Iris pigment epithelial cell (primary cell): ENCODE results near the gene ZNF613.
"Not testable (repeated sequence)": the region's sequence is repeated elsewhere in the genome, so short reads cannot be mapped to it uniquely, and the experiment has no call there.

Experiments used
- DNase-seq: peaks from one replicate; pipeline ENCODE4 v3.0.0-alpha.2; 2011; ENCODE audit warnings: low read depth

Gene ZNF613

DNA sequence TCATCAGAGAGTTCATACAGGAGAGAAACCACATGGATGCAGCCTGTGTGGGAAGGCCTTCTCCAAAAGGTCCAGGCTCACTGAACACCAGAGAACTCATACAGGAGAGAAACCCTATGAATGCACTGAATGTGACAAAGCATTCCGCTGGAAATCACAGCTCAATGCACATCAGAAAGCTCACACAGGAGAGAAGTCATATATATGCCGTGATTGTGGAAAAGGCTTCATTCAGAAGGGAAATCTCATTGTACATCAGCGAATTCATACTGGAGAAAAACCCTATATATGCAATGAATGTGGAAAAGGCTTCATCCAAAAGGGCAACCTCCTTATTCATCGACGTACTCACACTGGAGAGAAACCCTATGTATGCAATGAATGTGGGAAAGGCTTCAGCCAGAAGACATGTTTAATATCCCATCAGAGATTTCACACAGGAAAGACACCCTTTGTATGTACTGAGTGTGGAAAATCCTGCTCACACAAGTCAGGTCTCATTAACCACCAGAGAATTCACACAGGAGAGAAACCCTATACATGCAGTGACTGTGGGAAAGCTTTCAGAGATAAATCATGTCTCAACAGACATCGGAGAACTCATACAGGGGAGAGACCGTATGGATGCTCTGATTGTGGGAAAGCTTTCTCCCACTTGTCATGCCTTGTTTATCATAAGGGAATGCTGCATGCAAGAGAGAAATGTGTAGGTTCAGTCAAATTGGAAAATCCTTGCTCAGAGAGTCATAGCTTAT, 17.7 kb downstream of the ZNF613 start:
- peak; percentile 7 for DNase-seq

GRCh38 chr19:51946602-51947001, 19.3 kb downstream of the ZNF613 start:
- no peak for DNase-seq

- DNase-seq = peak; percentile 68
Measured at GRCh38 chr19:51948975-51949374, 21.7 kb downstream of the ZNF613 start.

- not testable (repeated sequence) for DNase-seq
Measured at GRCh38 chr19:51957846-51958245, 30.6 kb downstream of the ZNF613 start.

DNA sequence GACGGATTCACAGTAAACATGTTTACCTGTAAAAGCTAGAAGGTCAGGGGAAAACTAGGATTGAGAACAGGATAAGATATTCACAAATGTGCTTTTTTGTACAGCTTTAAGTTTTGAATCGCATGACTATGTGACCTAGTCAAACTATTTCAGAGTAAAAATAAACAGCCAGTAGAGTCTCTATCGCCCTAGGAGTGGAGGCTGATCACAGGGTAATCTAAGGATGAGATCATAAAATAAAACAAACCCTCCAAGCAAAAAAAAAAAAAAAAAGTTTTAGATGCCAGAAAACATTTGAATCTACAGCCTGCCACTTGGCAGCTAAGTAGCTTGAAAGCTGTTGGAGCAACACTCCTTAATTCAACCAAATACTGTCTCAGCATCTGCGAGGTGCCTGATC, 32.5 kb downstream of the ZNF613 start:
- DNase-seq = peak; percentile 61

DNA sequence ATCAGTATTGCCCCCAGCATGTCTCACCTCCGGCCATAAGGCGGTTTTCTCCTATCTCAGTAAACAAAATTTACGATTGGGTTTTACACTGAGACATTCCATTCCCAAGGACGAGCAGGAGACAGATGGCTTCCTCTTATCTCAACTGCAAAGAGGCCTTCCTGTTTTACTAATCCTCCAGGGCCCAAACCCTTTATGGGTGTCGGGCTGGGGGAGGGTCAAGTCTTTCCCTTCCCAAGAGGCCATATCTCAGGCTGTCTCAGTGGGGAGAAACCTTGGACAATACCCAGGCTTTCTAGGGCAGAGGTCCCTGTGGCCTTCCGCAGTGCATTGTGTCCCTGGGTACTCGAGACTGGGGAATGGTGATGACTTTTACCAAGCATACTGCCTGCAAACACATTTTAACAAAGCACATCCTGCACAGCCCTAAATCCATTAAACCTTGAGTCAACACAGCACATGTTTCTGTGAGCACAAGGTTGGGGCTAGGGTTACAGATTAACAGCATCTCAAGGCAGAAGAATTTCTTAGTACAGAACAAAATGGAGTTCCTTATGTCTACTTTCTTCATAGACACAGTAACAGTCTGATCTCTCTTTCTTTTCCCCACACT, 33.5 kb downstream of the ZNF613 start:
- peak; percentile 30 for DNase-seq

DNA sequence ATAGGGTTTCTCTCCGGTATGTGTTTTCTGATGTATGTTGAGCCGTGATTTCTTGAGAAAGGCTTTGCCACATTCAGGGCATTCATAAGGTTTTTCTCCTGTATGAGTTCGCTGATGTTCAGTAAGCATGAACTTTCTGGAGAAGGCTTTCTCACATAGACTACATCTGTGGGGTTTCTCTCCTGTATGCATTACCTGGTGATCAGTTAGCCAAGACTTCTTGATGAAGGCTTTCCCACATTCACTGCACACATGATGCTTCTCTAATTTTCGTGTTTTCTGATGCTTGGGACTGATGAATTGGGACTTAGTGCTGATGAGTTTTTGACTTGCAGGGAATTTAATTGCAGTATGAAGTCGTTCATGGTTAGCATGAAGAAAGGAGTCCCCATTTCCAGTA, 38.3 kb downstream of the ZNF613 start:
- DNase-seq = no peak

- no peak for DNase-seq
Measured at GRCh38 chr19:51970718-51971117, 43.4 kb downstream of the ZNF613 start.

GRCh38 chr19:51971624-51972023, 44.4 kb downstream of the ZNF613 start:
- peak; percentile 10 for DNase-seq

DNA sequence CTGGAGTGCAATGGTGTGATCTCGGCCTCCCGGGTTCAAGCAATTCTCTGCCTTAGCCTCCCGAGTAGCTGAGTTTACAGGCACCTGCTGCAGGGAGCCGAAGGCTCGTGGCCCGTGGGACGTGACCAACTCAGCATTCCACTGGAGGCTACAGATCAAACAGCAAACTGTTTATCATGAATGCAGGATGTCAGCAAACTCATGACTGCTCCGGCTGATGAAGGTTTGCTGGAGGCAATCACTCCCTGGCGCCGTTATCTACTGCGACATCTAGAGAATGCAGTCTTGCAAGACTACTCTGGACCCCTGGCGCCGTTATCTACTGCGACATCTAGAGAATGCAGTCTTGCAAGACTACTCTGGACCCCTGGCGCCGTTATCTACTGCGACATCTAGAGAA, 48.5 kb downstream of the ZNF613 start:
- DNase-seq = not testable (repeated sequence)

GRCh38 chr19:51976852-51977251, 49.6 kb downstream of the ZNF613 start:
- no peak for DNase-seq

GRCh38 chr19:51977346-51977745, 50.1 kb downstream of the ZNF613 start:
- DNase-seq = no peak

DNA sequence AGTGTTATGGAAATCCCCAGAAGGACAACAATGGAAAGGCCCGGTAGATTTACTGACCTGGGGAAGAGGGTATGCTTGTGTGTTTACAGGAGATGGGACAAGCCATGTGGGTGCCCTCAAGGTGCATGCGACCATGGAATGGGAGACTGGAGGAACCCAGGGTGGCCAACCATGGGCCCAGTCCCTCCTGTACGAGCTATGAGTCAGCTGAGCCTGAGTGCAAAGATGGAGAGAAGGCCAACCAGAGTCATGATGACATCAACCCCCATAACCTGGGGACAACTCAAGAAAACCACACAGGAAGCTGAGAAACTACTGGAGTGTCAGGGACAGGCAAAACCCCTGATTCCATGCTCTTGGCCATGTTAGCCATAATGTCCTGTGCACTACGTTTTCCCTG, 51.6 kb downstream of the ZNF613 start:
- no peak for DNase-seq

GRCh38 chr19:51980116-51980736, 53.0 kb downstream of the ZNF613 start:
- peak; percentile 82 for DNase-seq

GRCh38 chr19:51980926-51981325, 53.7 kb downstream of the ZNF613 start:
- DNase-seq = not testable (repeated sequence)

- DNase-seq = no peak
Measured at GRCh38 chr19:51983361-51983760, 56.1 kb downstream of the ZNF613 start.

- DNase-seq = peak; percentile 99
Measured at GRCh38 chr19:51986309-51987291, 59.3 kb downstream of the ZNF613 start, which contains the start of gene ZNF350. ZNF350 (minus strand) TSS chr19:51986840; CDS start chr19:51974360, 12,480 bp downstream.

DNA sequence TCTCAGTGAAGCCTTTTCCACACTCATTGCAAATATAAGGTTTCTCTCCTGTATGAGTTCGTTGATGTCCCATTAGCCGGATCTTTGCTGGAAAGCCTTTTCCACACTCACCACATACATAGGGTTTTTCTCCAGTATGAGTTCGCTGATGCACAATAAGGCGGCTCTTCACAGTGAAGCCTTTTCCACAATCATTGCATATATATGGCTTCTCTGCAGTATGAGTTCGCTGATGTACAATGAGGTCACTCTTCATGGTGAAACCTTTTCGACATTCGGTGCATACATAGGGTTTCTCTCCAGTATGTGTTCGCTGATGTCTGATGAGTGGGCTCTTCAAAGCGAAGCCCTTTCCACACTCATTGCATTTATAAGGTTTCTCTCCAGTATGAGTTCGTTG, 66.2 kb downstream of the ZNF613 start:
- no peak for DNase-seq

- DNase-seq = no peak
Measured at GRCh38 chr19:51994048-51994644, 66.9 kb downstream of the ZNF613 start.
